ENCODE data around the gene TEX19. TPM values are rescaled to one million over a fixed set of nuclear protein-coding genes. Genes with fewer than 3 reads are reported as not detected.

TEX19 gene, protein sequence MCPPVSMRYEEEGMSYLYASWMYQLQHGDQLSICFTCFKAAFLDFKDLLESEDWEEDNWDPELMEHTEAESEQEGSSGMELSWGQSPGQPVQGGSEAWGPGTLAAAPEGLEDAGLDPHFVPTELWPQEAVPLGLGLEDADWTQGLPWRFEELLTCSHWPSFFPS
- not detected for total RNA-seq
- polyA plus RNA-seq = not detected
- long read RNA-seq, donor 1 = 0 reads
- long read RNA-seq, donor 2 = 0 reads

DNA sequence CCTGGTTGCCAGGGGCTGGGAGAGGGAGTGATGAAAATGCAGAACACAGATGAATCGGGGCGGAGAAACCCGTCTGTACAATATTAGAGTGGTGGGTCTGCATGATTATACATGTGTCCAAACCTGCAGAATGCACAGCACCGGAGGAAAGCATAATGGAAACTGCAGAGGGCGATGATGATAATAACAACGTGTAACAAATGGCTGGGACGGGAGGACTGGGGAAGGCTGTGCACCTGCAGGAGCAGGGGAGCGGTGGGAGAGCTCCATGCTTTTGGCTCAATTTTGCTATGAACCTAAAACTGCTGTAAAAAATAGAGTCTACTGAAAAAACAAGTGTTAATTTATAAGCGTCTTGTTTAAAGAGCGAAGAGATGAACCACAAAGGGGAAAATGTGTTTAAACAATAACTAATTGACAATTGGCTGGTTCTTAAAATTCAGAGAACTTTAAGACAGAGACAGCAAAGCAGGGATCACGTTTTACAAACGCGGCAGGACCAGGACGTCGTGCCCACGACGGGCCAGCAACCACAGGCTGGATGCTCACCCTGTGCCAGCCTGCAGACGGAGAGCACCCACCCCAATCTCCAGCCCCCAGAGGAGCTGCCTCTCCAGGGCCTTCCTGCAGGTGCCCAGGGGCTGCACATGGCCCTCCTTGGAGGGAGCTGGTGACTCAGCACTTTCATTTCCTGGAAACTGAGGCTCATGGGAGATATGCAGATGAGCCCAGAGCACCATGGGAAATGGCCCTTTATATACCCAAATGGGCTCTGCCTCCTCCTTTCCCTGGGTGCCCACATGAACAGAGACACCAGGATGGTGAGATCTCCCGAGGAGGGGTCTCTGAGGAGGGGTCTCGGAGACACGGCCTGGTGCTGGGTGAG lies at the start of gene TEX19:
TSS of gene TEX19 (plus strand) at position 783 of the 886 bp plus-strand sequence. CDS start 2,904 bp downstream, outside the sequence.
- peaks cover 0 to 6% (median 0%) of the 10 kb centered on the region in 6 donors for H3K4me1 ChIP-seq
- no peak within 1 kb of the TSS for H3K27ac ChIP-seq
- no peaks in the 10 kb centered on the region for H3K36me3 ChIP-seq
- H3K9me3 ChIP-seq = no peaks in the 10 kb centered on the region
- H3K4me3 ChIP-seq = no peak within 1 kb of the TSS
- TF ChIP-seq POLR2A (IDR thresholded peaks at IDR 0.05) = no peak
- TF ChIP-seq, protein P1, sequence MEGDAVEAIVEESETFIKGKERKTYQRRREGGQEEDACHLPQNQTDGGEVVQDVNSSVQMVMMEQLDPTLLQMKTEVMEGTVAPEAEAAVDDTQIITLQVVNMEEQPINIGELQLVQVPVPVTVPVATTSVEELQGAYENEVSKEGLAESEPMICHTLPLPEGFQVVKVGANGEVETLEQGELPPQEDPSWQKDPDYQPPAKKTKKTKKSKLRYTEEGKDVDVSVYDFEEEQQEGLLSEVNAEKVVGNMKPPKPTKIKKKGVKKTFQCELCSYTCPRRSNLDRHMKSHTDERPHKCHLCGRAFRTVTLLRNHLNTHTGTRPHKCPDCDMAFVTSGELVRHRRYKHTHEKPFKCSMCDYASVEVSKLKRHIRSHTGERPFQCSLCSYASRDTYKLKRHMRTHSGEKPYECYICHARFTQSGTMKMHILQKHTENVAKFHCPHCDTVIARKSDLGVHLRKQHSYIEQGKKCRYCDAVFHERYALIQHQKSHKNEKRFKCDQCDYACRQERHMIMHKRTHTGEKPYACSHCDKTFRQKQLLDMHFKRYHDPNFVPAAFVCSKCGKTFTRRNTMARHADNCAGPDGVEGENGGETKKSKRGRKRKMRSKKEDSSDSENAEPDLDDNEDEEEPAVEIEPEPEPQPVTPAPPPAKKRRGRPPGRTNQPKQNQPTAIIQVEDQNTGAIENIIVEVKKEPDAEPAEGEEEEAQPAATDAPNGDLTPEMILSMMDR (IDR thresholded peaks at IDR 0.05 in 8 of 11, conservative IDR thresholded peaks at IDR 0.05 in 3 of 11) = no peak
- no peak for TF ChIP-seq POLR2AphosphoS5 (IDR thresholded peaks at IDR 0.05)
- WGBS, 5 donors = 61 to 69% (median 65%) methylated on average over 21 of the region's 21 CpGs
- intact Hi-C loops (cut with DNase I; ENCODE audit: low total_unique reads) = no loop called here
- DNase-seq = no peak
- H3K27me3 ChIP-seq (replicated peaks in 1 of 7) = peaks cover 0 to 50% (median 7%) of the 10 kb centered on the region in 7 donors

DNA sequence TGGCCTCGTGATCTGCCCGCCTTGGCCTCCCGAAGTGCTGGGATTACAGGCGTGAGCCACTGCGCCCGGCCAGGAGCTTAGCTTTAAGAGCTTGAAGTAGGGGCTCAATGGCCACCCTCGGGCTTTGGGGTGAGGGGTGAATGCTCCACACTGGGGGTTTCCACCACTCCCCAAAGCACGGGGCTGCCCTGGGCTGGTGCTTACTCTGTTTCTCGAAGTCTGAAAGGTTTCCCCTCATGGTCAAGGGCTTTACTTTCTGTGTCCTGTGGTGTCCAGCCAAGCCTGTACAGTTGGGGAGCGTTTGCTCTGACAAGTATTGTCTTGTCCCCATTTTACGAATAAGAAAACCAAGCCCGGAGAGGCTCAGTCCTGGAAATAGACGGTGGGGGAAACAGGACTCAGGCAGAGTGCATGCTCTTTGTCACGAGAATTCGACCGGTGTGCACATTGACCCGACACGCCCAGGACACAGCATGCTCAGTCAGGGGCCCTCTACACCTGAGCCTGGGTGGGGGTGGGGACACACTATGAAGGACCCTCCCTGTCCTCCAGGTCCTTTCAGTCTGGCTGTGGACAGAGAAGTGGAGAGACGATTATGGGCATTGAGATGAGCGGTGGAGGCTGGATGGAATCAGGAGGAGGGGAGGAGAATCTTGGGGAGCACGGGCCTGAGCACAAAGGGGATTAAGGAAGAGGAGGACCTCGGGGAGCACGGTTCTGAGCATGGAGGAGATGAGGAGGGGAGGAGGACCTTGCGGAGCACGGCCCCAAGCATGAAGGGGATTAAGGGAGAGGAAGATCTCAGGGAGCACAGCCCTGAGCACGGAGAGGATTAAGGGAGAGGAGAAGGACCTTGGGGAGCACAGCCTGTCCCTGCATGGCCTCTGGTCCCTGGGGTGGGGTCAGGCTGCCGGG lies 49.1 kb upstream of the TEX19 start:
- peaks cover 0 to 23% (median 7%) of the 10 kb centered on the region in 6 donors for H3K4me1 ChIP-seq
- no peak for TF ChIP-seq POLR2A (IDR thresholded peaks at IDR 0.05)
- no peak for TF ChIP-seq POLR2AphosphoS5 (IDR thresholded peaks at IDR 0.05)
- TF ChIP-seq, protein P1 (IDR thresholded peaks at IDR 0.05 in 8 of 11, conservative IDR thresholded peaks at IDR 0.05 in 3 of 11) = no peak
- no peaks in the 10 kb centered on the region for H3K9me3 ChIP-seq
- H3K27me3 ChIP-seq (replicated peaks in 1 of 7) = peaks cover 0 to 43% (median 13%) of the 10 kb centered on the region in 7 donors
- WGBS, 5 donors = 82 to 92% (median 86%) methylated on average over 21 to 27 of the region's 27 CpGs
- intact Hi-C loops (cut with DNase I; ENCODE audit: low total_unique reads) = no loop called here
- no peak for DNase-seq
- H3K4me3 ChIP-seq = no peak overlapping the region
- H3K27ac ChIP-seq = no peak overlapping the region
- peaks cover 0 to 10% (median 0%) of the 10 kb centered on the region in 6 donors for H3K36me3 ChIP-seq

DNA sequence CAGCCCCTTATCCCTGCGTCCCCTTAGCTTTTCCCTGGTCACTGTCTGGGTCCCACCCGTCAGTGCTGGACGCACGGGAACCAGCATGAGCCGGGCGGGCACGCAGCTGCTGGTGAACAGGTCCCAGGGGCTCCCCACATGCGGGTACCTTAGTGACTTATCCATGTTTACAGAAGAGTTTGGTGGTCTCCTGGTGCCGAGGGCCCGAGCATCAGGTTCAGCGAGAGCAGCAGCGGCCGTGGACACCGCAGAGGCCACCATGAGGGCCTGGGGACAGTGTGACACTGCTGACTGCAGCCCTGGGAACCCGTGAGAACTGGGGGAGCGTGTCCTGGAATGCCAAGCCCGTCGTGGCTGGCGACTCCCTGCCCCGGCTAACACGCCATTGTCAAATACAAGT lies 48.2 kb upstream of the TEX19 start:
- Histone ChIP-seq H3K4me3 (no peak overlapping the region), H3K9me3 (no peaks in the 10 kb centered on the region), H3K27me3 (replicated peaks in 1 of 7) (peaks cover 0 to 53% (median 20%) of the 10 kb centered on the region in 7 donors), H3K36me3 (peaks cover 0 to 10% (median 0%) of the 10 kb centered on the region in 6 donors), H3K4me1 (peaks cover 0 to 23% (median 17%) of the 10 kb centered on the region in 6 donors), H3K27ac (no peak overlapping the region)
- 85 to 90% (median 86%) methylated on average over 14 to 21 of the region's 21 CpGs for WGBS, 5 donors
- no peak for DNase-seq
- no peak for TF ChIP-seq POLR2A (IDR thresholded peaks at IDR 0.05)
- TF ChIP-seq, protein P1 (IDR thresholded peaks at IDR 0.05 in 8 of 11, conservative IDR thresholded peaks at IDR 0.05 in 3 of 11) = no peak
- TF ChIP-seq POLR2AphosphoS5 (IDR thresholded peaks at IDR 0.05) = no peak
- intact Hi-C loops (cut with DNase I; ENCODE audit: low total_unique reads) = no loop called here

Data from spleen (tissue), 13 donors.